Astrocyte (in vitro differentiated cells and primary cell): ENCODE results near the gene RGS16.

Experiments used
- CTCF ChIP-seq: IDR thresholded peaks from 2 replicates; pipeline ENCODE4 v1.5.1; 2011; ENCODE audit warnings: low read depth, mild to moderate bottlenecking, inconsistent platforms, low read length, moderate library complexity; ENCODE audit not compliant: insufficient read depth
- EZH2 ChIP-seq: IDR thresholded peaks from 2 replicates; pipeline ENCODE4 v1.6.1; 2012; ENCODE audit warnings: mild to moderate bottlenecking, low read length, inconsistent platforms; ENCODE audit not compliant: insufficient read depth

DNA sequence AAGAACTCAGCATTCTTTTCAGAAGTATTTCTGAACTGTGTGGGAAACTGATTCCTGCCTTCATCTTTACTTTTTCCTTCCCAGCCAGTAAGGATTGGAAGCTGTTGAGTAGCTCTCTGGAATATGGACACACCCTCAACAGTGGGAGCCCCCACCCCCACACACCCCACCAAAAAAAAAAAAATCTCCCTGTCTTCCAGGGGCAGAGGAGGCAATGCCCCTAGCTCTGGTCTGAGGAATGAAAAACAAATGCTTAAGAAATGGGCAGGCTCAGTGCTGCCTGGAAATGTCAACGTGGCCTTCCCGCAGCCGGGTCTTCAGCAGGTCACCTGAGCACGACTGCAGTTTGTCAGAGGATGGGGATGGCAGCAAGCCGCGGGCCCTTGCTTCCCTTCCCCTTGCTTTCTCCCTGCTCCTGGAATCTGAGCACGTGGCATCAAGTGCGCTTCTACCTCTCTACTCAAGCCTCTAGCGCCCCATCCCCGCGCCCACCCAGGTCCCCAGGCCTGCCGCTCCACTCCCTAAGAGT lies 479 bp downstream of the RGS16 start:
- no peak for TF ChIP-seq CTCF
- TF ChIP-seq EZH2, result no peak
